Measurements from ENCODE around the gene FAM184B.

DNA sequence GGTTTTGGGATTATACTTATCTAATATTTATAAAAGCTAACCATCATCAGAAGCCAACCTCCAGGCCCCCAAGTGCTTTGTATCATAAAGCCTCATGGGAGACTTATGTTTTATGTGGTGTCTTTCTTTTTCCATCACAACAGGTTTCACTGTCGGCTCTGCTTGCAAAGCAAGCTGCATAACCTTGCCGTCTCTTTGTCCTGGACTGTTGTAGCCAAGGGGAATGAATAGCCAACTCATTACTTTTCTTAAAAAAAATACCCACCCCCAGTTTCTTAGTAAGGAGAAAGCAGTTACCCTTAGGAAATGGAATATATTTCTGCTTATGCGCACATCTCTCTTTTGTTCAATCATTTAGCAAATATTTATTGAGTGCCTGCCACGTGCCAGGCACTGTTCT is 40.7 kb downstream of the FAM184B start:
- TF ChIP-seq, protein P1, sequence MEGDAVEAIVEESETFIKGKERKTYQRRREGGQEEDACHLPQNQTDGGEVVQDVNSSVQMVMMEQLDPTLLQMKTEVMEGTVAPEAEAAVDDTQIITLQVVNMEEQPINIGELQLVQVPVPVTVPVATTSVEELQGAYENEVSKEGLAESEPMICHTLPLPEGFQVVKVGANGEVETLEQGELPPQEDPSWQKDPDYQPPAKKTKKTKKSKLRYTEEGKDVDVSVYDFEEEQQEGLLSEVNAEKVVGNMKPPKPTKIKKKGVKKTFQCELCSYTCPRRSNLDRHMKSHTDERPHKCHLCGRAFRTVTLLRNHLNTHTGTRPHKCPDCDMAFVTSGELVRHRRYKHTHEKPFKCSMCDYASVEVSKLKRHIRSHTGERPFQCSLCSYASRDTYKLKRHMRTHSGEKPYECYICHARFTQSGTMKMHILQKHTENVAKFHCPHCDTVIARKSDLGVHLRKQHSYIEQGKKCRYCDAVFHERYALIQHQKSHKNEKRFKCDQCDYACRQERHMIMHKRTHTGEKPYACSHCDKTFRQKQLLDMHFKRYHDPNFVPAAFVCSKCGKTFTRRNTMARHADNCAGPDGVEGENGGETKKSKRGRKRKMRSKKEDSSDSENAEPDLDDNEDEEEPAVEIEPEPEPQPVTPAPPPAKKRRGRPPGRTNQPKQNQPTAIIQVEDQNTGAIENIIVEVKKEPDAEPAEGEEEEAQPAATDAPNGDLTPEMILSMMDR (conservative IDR thresholded peaks at IDR 0.05; ENCODE audit: low read length), result no peak
- no peak for TF ChIP-seq EZH2phosphoT487 (IDR thresholded peaks at IDR 0.05; ENCODE audit: borderline replicate concordance)
